Nucleus accumbens (tissue), 56 donors: ENCODE results near the gene PSD2.

Experiments
- DNase-seq, 56 donors: peaks; one replicate each; lab custom pipeline; 2025; lab: John Stamatoyannopoulos, UW

Gene PSD2

DNA sequence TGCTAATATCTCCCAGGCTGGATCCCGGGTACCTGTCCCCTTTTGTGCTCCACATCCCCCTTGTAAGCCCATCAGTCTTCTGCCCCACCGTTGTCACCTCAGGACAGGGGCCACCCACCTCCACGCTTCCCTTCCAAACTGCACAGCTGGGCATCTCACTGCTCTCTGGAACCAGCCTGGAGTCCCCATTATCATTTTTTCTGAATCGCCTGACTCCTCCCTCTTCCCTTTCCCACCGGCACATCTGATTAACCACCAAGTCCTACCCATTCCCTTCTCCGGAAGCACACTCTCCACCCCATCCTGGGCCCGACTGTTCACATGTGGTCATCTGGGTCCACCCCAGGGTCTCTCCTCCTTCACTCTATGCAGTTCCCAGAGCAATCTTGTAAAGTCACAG is 53.9 kb downstream of the PSD2 start:
- no peak for DNase-seq

- peak in 3 of 56 donors; percentile 23 to 40 (median 25) for DNase-seq
These were observed 54.3 kb downstream of the PSD2 start for GRCh38 chr5:139849942-139850341.

GRCh38 chr5:139850423-139851016 is 54.9 kb downstream of the PSD2 start:
- DNase-seq, result no peak

- DNase-seq, result no peak
These were observed 56.0 kb downstream of the PSD2 start for GRCh38 chr5:139851558-139851957.

DNA sequence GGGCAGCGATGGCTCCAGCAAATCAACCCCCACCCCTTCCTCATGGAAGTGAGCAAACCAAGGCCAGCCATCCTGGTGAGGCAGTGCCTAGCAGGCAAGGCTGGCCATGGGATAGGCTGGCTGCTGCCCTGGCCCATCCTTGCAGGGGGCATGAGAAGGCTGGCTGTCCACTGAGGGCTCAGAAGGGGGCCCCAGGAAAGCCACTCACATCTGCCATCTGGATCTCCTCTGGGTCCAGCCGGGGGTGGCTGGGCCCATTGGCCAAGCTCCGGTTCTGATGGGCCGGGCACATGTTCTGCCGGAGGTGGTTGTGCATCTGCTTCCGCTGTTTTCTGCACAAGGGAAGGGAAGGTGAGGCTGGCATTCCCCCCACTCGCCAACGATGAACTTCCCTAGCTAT is 57.1 kb downstream of the PSD2 start:
- no peak for DNase-seq

DNA sequence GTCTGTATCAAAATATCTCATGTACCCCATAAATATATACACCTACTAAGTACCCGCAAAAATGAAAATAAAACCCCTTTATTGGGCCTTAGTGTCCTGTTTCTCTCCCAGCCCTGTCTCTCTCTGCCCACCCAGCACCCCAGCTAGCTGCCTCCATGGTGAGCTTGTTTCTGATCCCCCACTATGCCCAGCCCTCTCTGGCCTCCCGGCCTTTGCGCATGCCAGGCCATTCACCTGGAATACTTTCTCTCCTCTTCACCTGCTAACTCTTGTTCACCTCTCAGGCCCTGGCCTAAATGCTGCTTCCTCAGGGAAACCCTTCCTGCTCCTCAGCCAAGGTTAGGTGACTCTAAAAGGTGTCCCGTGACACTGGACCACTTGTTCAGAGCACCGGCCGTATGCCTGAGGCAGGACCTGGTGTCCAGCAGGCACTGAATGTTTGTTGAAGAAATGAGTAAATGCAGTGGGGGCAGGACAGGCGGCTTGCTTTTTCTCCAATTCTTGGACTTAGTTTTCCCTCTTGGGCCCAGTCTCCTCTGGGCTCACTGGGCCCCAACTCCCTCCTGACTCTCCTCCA is 58.5 kb downstream of the PSD2 start:
- DNase-seq, result no peak

- no peak for DNase-seq
These were observed 59.3 kb downstream of the PSD2 start for GRCh38 chr5:139854953-139855352.

DNA sequence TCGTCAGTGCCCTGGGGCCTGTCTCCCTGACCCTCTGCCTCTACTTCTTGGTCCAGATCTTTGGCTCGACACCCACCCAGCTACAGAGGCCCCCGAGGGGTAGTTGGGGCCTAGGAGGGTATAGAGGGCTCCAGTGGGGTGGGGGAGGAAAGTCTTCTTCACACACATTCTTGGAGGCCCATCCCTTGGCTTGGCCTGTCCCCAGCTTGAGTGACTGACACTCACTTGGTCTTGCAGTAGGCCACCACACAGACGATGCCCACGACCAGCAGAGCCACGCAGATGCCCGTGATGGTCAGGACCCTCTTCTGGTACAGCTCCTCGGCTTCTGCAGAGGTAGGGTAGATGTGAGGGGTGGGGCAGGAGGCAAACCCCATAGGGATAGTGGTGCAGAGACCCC is 59.8 kb downstream of the PSD2 start:
- DNase-seq, result no peak

- no peak for DNase-seq
These were observed 60.4 kb downstream of the PSD2 start for GRCh38 chr5:139855946-139856540.

- no peak for DNase-seq
These were observed 61.1 kb downstream of the PSD2 start for GRCh38 chr5:139856714-139857113.

GRCh38 chr5:139859013-139859412 is 63.4 kb downstream of the PSD2 start:
- DNase-seq, result no peak

DNA sequence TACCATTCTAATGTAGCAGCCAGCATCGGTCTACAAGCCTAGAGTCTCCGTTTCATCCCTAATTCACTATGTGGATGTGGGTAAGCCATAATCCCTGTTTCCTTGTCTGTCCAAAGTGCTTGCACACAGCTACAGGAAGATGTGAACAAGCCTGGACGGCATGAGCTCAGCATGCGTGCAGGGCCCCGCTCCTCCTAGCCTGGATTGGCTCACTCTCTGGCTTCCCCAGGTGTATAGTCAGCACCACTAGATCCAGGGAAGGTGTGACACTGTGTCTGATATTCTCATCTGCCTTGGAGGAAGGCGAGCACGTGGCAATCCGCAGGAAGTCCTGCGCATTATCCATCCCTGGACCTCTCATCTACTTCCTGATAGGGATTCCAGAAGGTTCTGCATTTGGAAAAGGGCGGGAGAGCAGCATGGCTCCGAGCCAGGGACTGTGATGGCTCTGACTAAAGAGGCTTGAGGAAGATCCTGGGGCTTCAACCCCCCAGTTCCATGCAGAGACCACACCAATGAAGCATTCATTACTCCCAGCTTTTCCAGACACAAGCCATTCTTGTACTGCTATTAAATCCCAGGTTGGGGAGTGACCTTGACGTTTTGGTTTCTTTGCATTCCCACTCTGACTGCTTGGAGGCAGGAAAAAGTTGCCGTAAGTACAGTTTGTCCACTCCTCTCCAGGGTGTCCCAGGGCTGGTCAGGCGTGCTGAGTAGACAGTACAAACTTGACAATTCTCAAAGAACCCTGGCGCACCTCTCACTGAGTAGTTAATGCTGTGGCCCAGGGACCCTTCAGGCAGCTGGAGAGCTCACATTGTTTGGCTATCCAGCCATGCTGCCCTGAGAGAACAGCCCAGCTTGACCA is 65.6 kb downstream of the PSD2 start:
- DNase-seq, result no peak

- no peak for DNase-seq
These were observed 66.2 kb downstream of the PSD2 start for GRCh38 chr5:139861889-139862207.

- DNase-seq, result peak in 1 of 56 donors; percentile 16
These were observed 66.7 kb downstream of the PSD2 start for GRCh38 chr5:139862313-139862712.

DNA sequence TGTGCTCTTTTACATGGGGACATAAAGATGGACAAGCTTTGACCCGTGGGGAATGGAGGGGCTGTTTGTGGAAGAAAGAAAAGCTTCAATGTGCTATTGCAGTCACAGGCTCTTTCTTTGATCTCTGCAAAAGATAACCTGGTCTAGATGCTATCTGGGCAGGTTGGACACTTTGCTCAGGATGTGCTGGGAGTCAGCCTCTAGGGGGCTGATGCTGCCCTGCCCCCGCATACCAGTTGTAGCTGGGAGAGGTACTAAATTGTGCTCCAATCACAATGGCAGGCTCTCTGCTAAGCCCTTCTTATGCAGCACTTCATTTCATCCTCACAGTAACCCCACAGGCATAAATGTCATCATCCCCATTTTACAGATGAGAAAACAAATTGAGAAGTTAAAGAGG is 67.2 kb downstream of the PSD2 start:
- DNase-seq, result no peak

DNA sequence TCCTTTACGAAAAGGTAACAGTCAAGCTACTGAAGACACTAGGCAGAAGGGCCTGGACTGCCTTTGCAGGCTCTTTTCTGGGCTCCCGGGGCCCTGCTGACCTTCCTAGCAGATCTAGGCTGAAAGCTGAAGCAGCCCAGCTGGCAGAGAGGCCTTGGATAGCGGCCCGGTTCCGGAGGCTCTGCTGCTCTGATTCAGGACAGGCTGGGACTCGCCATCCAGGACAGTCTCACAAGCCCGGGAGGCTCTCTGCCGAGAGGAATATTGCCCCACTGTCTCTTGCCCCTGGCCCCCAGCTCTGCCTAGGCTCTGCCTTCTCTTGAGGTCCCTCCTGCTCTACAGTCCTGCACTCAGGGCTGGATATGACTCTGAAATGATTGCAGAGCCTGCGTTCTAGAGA is 67.8 kb downstream of the PSD2 start:
- peak in 54 of 56 donors; percentile 15 to 88 (median 66) for DNase-seq

- DNase-seq, result peak in 49 of 56 donors; percentile 14 to 80 (median 48)
These were observed 68.4 kb downstream of the PSD2 start for GRCh38 chr5:139863855-139864558.

DNA sequence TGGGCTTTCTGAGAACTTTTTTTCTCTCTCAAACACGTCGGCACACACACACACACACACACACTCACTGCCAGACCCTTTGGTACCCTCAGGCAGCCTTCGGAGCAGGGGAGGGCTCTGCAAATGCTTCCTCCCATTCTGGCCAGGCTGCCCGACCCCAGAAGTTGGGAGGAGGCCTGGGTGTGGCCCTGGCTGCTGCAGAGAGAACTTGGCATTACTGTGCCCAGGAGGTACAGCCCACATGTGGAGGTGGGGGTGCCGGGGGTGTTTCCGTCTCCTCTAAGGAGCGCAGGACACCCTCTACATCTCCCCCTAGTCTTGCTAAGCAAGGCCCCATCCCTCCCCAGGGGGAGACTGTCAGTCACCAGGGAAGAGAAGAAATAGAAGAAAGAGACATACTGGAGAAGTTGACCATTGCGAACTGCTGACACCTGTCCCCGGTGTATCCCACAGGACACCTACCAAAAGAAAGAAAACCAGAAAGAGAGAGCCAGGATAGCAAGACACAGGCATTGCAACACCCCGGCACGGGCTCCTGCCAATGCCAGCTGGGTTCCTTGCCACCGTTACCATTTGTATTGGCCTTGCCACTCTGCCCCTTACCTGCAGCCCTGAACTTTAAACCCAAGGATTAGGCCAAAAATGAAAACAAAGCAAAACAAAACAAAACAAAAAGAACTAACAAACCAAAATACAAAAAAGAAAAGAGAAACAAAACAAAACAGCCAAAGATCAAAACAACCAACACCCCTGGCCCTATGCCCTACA is 69.3 kb downstream of the PSD2 start:
- no peak for DNase-seq

DNA sequence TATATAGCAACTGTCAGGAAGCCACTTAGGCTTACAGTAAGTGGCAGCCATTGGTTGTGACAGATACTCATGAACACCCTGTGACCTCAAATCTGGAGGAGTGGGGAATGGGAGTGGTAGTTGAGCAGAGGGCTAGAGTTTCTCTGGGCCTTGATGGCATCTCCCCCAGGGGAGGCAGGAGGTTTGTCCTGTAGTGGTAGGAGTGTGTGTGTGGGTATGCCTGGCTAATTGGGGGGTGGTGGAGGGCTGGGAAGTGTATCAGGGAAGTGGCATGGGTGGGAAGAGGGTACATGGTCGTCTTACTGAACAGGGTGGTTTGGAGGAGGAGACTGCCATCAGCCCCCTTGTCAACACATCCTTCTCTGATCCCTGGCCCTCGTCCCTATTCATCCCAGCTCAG is 71.5 kb downstream of the PSD2 start:
- no peak for DNase-seq

- DNase-seq, result no peak
These were observed 72.0 kb downstream of the PSD2 start for GRCh38 chr5:139867581-139867980.
